HG02798 (cell line): Measurements from ENCODE around the gene AP3B1.

Experiments used
- ATAC-seq: cut with Tn5 transposase; IDR thresholded peaks from one replicate; pipeline ENCODE4 v1.9.1; 2021; ENCODE audit warnings: mild to moderate bottlenecking; ENCODE audit not compliant: unreplicated experiment, poor library complexity

AP3B1 gene

GRCh38 chr5:78293851-78294247, 649 bp downstream of the AP3B1 start:
- peak; percentile 0 for ATAC-seq

DNA sequence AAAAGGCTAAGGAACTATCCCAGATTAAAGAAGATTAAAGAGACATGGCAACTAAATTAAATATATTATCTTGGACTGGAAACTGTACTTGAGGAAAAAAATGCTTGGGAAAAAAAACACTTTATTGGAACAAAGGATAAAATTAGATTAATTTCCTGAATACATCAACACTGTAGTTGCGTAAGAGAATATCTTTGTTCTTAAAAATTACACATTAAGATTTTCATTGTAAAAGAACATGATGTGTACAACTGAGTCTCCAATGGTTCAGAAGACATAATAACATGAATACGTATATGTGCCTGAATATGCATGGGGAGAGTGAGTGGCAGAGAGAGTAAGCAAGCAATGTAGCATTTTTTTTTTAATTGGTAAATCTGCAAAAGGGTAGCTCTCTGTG, 2.8 kb downstream of the AP3B1 start:
- no peak for ATAC-seq

GRCh38 chr5:78289911-78290310, 4.6 kb downstream of the AP3B1 start:
- ATAC-seq: no peak

GRCh38 chr5:78288246-78288645, 6.3 kb downstream of the AP3B1 start:
- ATAC-seq: no peak

DNA sequence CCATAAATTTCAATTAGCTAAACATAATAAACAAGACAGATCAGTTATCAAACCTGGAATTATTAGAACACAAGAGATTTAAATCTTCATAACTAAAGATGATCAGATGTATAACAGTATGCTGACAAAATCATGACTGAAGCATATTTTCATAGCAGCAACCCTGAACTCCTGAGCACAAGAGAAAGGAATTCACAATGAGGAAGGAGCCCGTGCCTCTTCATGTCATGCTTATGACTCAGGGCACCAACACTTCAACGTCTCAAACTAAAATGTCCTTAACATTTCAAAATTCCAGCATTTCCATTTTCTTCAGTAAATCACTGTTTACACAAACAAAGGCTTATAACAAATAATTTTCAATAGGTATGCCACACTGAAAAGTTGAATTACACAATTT, 6.7 kb downstream of the AP3B1 start:
- ATAC-seq: no peak

DNA sequence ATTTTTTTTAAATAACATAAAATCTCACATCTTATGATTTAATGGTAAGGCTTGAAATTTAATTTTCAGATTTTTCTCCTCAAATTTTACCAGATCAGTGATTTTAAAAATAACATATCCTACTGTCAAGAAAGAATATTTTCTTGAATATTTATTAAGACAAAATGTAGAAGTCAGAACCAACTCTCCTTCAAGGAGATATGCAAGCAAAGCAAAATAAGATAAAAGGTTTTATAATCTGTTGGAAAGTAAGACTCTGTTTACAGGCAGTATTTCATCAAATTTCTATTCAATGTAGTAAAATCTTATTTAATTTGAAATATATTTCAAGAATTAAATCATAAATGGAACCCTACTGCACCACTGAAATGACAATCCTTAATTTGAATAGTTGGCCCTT, 7.3 kb downstream of the AP3B1 start:
- ATAC-seq: no peak

GRCh38 chr5:78286290-78286689, 8.2 kb downstream of the AP3B1 start:
- ATAC-seq: no peak

GRCh38 chr5:78283802-78284201, 10.7 kb downstream of the AP3B1 start:
- ATAC-seq: no peak

DNA sequence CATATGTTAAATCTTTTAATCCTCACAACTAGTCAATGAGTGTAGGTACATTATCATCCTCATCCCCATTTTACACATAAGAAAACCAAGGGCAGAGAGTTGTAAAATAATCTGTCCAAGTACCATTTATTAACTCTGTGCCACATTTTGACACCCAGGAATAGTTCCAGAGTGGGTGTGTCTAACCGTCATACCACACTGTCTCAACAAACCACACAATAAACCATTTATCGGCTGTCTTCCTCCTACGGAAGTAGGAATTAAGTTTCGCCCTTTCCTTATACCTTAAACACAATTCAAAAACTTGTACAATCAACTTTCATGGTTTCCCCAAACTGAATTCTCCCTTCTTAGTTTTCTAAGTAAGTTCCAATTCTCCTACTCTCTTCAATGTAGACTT, 11.4 kb downstream of the AP3B1 start:
- no peak for ATAC-seq

DNA sequence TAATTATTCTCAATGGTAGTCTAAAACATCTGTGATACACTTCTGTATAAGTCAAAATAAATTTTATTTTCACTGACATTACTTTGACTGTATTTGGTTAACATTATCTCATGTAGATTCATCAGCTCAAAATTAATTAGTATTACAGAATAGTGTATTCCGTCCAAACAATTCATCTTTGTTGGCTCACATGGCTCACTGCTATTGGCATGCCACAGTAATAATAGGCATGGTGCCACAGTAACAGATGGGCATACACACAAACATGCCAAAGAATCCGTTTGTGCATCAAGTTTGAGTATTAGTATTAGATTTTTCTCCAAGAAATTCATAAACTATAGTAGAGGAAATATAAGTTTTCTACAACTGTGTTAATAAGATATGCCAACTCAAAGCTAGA, 14.2 kb downstream of the AP3B1 start:
- no peak for ATAC-seq

GRCh38 chr5:78279194-78279593, 15.3 kb downstream of the AP3B1 start:
- no peak for ATAC-seq

GRCh38 chr5:78277715-78278114, 16.8 kb downstream of the AP3B1 start:
- no peak for ATAC-seq

- ATAC-seq: no peak
Measured at GRCh38 chr5:78275998-78276543, 18.4 kb downstream of the AP3B1 start.

DNA sequence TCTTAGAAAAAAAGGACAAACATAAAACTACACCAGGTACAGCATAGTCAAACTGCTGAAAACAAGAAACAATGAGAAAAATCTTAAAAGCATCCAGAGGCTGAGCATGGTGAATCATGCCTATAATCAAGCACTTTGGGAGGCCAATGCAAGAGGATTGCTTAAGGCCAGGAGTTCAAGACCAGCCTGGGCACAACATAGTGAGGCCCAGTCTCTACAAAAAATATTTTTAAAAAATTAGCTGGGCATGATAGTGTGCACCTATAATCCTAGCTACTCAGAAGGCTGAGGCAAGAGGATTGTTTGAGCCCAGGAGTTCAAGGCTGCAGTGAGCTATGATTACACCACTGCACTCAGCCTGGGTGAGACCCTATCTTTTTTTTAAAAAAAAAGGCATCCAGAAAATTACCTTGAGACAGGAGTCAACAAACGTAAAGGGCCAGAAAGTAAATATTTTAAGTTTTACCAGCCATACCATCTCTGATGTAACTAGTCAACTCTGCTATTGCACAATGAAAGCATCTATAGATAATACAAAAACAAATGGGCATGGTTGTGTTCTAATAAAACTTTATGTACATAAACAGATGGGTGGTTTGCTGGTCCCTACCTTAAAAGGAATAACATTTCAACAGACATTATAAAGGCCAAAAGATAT, 19.8 kb downstream of the AP3B1 start:
- ATAC-seq: no peak

- no peak for ATAC-seq
Measured at GRCh38 chr5:78273436-78273835, 21.1 kb downstream of the AP3B1 start.

DNA sequence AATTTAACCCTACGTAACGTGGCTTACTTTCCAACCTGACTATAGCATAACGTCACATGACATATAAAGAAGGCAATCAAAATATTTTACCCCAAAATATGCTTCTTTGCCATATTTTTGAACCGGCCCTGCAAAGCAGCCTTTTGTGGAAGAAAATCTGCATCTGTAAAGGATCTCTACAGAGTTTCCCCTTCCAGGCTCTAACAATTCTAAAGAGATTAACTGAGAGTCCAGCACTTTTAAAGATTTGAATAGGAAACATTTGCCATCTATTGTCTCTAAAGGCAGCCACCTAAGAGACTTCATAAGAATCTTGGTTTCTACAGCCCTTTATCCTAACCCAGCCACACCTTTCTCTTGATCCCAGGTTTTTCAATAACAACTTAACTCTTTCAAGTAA, 22.7 kb downstream of the AP3B1 start:
- no peak for ATAC-seq

- ATAC-seq: no peak
Measured at GRCh38 chr5:78269088-78269703, 25.3 kb downstream of the AP3B1 start.

DNA sequence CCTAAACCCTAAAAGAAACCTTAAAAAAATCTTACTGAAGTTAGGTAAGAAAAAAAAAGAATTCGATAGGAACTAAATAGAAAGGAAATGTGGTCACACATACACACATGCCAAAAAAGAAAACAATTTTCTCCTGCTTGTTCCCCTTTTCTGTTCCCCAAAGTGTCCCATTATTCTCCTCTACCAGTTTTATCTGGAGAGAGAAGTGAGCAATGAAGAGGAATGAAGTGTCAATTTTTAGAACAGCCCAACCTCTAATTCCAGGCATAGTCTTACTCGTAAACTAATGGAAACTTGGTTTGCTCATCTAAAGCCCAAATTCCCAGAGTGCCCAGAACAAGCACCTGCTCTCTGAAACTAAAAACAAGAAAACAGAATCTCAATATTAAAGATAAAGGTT, 26.1 kb downstream of the AP3B1 start:
- ATAC-seq: no peak

- ATAC-seq: no peak
Measured at GRCh38 chr5:78265163-78265562, 29.3 kb downstream of the AP3B1 start.

DNA sequence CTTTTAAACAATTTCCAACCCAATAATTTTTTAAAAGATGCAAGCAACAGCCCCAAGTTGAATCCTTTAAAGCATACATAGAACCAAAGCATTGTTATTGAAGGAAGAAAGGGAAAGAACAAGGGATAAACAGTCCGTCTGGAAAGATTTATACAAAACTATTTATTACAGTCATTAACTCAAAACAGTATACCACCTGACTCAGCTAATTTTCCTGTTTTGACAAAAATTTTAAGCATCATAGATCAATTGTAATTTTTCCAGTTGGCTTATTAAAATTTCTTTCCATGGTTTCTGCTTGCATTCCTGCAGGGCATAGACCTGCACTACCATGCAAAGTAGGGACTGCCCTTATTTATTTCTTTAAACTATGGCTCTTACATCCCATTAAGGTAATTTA, 29.9 kb downstream of the AP3B1 start:
- ATAC-seq: no peak

GRCh38 chr5:78260771-78261170, 33.7 kb downstream of the AP3B1 start:
- ATAC-seq: no peak

GRCh38 chr5:78253201-78253600, 41.3 kb downstream of the AP3B1 start:
- no peak for ATAC-seq
